Activated CD4-positive, CD25-positive, alpha-beta regulatory T cell treated with anti-CD3 and anti-CD28 coated beads, Interleukin-2, amount 50 U/mL, for 16 hours (primary cell): ENCODE results near the gene LRCH4.
A peak's percentile ranks its signal among the peaks of the same experiment; 100 is the strongest.

ENCODE experiments used
- DNase-seq: peaks from one replicate; pipeline ENCODE4 v3.0.0-alpha.2; 2020; ENCODE audit warnings: low read depth, low spot score

LRCH4 gene

GRCh38 chr7:100606313-100606712 lies 20.4 kb upstream of the LRCH4 start:
- no peak for DNase-seq

GRCh38 chr7:100604976-100605911 lies 19.3 kb upstream of the LRCH4 start:
- DNase-seq, result no peak

- peak; percentile 44 for DNase-seq
Measured at GRCh38 chr7:100604028-100604975, 18.4 kb upstream of the LRCH4 start.

- no peak for DNase-seq
Measured at GRCh38 chr7:100603726-100604027, 17.7 kb upstream of the LRCH4 start.

GRCh38 chr7:100602889-100603725 lies 17.2 kb upstream of the LRCH4 start:
- no peak for DNase-seq

GRCh38 chr7:100600730-100601038 lies 14.8 kb upstream of the LRCH4 start:
- DNase-seq, result no peak

GRCh38 chr7:100599911-100600729 lies 14.2 kb upstream of the LRCH4 start:
- no peak for DNase-seq

- no peak for DNase-seq
Measured at GRCh38 chr7:100598425-100598824, 12.5 kb upstream of the LRCH4 start.

GRCh38 chr7:100595188-100595587 lies 9.3 kb upstream of the LRCH4 start:
- no peak for DNase-seq

GRCh38 chr7:100591596-100591995 lies 5.7 kb upstream of the LRCH4 start:
- no peak for DNase-seq

GRCh38 chr7:100590077-100590737 lies 4.3 kb upstream of the LRCH4 start:
- DNase-seq, result no peak

- DNase-seq, result no peak
Measured at GRCh38 chr7:100589341-100589947, 3.5 kb upstream of the LRCH4 start.

- no peak for DNase-seq
Measured at GRCh38 chr7:100588438-100588837, 2.5 kb upstream of the LRCH4 start.

GRCh38 chr7:100586266-100587025 lies 517 bp upstream of the LRCH4 start, which contains the start of gene FBXO24:
Gene FBXO24 (plus strand): TSS chr7:100586328. CDS start chr7:100586626, 298 bp downstream.
- DNase-seq, result peak; percentile 99

- DNase-seq, result no peak
Measured at GRCh38 chr7:100584683-100585510, 1.0 kb downstream of the LRCH4 start.

- no peak for DNase-seq
Measured at GRCh38 chr7:100584054-100584682, 1.8 kb downstream of the LRCH4 start.

- DNase-seq, result no peak
Measured at GRCh38 chr7:100583132-100584053, 2.5 kb downstream of the LRCH4 start.
